GM03348 (cell line): ENCODE measurements around the gene ST3GAL3.

Source experiments
- DNase-seq: peaks from one replicate; pipeline ENCODE4 v3.0.0; 2012; ENCODE audit warnings: low spot score

The ST3GAL3 gene

GRCh38 chr1:43965316-43965715 is 258.0 kb downstream of the ST3GAL3 start:
- DNase-seq: no peak

GRCh38 chr1:43968348-43968948 is 261.1 kb downstream of the ST3GAL3 start:
- DNase-seq: peak; percentile 36

GRCh38 chr1:43969416-43969745 is 262.0 kb downstream of the ST3GAL3 start:
- no peak for DNase-seq

GRCh38 chr1:43969746-43970466 is 262.6 kb downstream of the ST3GAL3 start, which contains the start of gene DPH2:
Gene DPH2, plus strand, starts transcription at chr1:43970010. Its CDS starts 166 bp downstream, at chr1:43970176.
- DNase-seq: peak; percentile 98

- no peak for DNase-seq
Measured at GRCh38 chr1:43970502-43970901, 263.2 kb downstream of the ST3GAL3 start.

- DNase-seq: no peak
Measured at GRCh38 chr1:43970911-43971310, 263.6 kb downstream of the ST3GAL3 start.

GRCh38 chr1:43971336-43971980 is 264.1 kb downstream of the ST3GAL3 start:
- DNase-seq: no peak

- no peak for DNase-seq
Measured at GRCh38 chr1:43973981-43974442, 266.7 kb downstream of the ST3GAL3 start.

GRCh38 chr1:43974443-43975248 is 267.3 kb downstream of the ST3GAL3 start, which contains the start of gene ATP6V0B:
Gene ATP6V0B, plus strand, starts transcription at chr1:43974960. Its CDS starts 81 bp downstream, at chr1:43975041.
- peak; percentile 97 for DNase-seq

GRCh38 chr1:43975249-43975961 is 268.1 kb downstream of the ST3GAL3 start:
- DNase-seq: peak; percentile 61

GRCh38 chr1:43976045-43976444 is 268.7 kb downstream of the ST3GAL3 start:
- no peak for DNase-seq

- no peak for DNase-seq
Measured at GRCh38 chr1:43976890-43977289, 269.6 kb downstream of the ST3GAL3 start.

GRCh38 chr1:43977376-43978263 is 270.3 kb downstream of the ST3GAL3 start:
- no peak for DNase-seq

GRCh38 chr1:43978264-43978550 is 270.9 kb downstream of the ST3GAL3 start:
- DNase-seq: no peak

- DNase-seq: peak; percentile 95
Measured at GRCh38 chr1:43978551-43979260, 271.4 kb downstream of the ST3GAL3 start, which contains the start of gene B4GALT2. Gene B4GALT2, plus strand, starts transcription at chr1:43979210. Its CDS starts 1,951 bp downstream, at chr1:43981161.

- DNase-seq: no peak
Measured at GRCh38 chr1:43979261-43979527, 271.9 kb downstream of the ST3GAL3 start.

GRCh38 chr1:43979528-43980254 is 272.4 kb downstream of the ST3GAL3 start:
- peak; percentile 87 for DNase-seq

GRCh38 chr1:43980255-43981134 is 273.2 kb downstream of the ST3GAL3 start:
- DNase-seq: peak; percentile 39
